GM18870 (cell line): Measurements from ENCODE around the gene DAPK1.

Experiments used
- ATAC-seq: cut with Tn5 transposase; IDR thresholded peaks from one replicate; pipeline ENCODE4 v1.9.1; 2021; ENCODE audit warnings: moderate library complexity; ENCODE audit not compliant: unreplicated experiment

DAPK1 gene

DNA sequence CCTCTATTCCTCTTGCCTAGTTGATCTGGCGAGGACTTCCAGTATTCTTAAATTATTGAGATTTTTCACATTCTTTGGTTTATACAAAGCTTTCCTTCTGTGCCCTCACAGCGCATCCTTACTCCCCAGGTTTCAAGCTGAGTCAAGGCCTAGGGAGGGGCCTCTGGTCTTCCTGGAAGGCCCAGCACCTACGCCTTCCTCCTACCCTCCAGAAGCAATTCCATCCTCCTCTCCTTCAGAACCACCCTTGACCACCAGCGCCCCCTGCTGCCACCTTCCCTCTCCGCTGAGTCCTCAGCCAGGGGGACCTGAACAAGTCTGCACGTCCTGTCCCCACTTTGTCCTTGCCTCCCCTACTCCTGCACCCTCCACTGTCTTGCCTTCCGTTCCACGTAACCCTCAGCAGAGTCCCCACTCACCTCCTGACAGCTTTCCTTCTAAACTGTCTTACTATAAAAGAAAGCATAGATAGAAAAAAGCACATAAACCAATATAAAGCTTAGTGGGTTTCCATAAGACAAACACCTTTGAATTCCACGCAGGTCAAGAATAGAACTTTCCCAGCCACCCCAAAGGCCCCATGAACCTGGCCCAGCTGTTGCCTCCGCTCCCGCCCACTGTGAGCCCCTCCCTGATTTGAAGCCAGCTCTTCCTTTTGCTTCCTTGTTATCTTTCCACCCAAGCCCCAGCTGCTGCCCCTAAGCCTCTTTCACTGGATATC lies 165.3 kb downstream of the DAPK1 start:
- no peak for ATAC-seq

DNA sequence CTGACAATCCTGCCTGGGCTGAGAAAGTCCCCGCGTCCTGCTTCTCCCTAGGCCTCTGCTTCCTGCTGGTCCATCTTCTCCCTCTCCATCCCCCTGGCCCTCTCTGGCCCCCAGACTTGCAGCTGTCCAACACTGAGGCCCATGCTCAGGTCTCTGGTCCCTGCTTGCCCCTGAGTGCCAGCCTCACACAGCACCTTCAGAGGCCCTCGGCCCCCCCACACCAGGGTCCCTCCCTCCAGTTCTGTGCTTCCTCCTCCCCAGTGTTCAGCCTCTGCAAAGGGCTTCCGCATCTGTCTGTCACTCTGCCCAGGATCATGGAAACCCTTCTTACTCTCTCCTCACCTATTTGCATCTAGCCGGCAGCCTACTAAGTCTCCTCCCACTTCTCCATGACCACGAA lies 165.9 kb downstream of the DAPK1 start:
- ATAC-seq: no peak

DNA sequence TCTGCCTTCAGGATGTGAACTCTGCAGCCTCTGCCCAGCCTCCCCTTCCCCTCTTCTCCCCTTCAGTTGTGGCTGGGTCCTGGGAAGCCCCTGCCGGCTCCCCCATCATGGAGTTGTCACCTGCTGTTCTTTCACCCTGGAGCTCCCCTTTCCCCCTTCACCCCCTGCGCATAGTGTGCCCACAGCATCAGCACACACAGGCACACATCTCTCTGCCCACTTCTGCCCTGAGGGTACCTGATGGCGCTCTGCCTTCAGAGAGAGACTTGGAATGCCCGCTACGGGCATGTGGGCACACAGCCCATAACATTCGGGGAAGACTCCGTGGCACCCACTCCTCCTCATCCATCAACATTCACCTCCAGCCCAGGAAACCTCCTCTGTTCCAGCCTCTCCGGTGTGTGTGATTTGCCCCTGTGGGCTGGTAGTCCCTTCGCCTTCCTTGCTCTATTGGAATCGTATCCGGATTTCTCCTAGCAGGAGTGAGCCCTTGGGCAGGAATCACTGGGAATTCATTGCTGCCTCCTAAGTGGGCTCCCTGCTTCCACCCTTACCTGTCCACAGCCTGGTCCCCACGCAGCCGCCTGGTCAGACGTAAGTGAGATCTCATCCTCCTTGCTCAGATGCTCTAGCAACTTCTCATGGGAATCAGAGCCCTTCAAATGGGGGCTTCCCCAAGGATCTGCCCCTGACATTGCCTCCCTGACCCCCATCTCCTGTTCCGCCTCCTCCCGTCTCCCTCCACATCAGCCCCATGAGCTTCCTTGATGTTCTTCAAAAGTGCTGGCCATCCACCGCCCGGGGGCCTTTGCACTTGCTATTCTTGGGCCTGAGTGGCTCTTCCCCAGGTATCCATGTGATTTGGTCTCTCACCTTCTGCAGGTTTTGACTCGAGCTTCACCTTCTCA lies 166.7 kb downstream of the DAPK1 start:
- no peak for ATAC-seq

DNA sequence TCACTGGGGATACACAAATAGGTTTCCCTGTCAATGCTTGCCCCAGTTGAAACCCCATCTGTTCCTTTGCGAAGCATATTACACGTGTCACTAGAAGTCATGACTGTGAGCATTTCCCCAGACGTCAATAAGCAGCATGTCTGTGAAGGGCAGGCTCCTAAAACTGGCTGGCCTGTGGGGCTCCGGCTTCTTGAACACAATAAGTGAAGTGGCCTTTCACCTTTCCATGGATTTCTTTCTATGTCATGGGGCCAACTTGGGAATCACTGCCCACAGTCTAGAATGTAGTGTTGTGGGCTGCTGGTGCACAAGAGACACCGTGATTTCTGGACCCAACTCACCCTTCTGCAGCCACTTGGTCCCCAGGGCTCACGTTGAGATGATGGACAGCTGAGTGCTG lies 167.8 kb downstream of the DAPK1 start:
- ATAC-seq: no peak

DNA sequence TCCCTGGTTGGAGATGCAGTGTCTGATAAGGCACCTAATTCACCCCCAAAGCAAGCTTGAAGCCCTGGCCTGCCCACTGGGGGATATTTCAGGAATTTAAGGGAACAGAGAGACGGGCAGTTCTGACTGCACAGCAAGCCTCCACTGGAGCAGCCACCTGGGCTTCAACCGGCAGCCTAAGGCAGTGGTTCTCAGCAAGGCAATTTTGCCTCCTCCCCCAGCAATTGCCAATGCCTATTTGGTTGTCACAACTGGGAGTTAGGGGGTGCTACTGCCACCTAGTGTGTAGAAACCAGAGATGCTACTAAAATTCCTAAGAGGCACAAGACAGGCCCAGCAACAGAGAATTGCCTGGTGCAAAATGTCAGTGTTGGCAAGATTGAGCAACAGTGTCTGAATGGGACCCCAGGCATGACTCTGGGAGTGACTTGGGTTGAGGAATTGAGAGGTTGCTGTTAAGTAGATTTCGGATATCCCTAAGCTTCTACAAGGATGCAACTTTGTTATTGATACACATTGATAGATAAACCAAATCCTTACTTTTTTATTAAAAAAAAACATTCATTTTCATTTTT lies 169.6 kb downstream of the DAPK1 start:
- no peak for ATAC-seq

DNA sequence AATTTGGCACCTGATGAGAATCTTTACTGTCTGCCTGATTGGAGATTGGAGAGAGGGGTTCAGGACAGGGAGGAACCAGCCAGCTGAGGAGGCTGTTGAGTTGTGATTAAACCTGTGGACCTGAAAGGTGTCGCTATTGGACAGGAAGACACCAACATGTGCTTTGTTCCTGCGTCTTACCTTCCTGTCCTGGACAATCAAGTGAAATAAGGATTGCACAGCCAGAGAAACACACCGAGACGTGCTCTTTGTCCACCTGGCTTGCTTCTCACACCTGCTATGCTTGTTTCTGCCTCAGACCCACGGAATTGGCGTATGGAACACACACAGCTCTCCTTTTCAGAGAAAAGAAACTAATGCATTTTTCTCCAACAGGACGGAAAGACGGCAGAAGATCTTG lies 170.6 kb downstream of the DAPK1 start:
- no peak for ATAC-seq

DNA sequence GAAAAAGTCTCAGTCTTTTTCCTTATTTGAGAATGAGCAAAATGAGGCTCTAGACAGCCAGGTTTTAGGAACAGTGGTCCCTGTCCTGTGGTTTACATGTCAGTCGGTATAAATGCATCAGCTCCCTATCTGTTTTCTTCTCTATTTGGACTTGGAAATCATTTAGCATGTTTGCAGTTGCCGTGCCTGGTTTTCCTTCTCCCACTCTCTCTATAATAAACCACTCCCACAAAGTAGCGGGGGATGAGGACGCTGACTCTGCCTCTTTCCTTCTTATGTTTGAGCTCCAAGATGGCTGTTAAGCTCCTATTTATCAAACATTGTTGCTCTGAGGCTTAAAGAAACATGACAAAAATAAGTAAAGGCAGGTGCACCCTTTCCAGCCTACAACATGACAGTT lies 171.1 kb downstream of the DAPK1 start:
- no peak for ATAC-seq

DNA sequence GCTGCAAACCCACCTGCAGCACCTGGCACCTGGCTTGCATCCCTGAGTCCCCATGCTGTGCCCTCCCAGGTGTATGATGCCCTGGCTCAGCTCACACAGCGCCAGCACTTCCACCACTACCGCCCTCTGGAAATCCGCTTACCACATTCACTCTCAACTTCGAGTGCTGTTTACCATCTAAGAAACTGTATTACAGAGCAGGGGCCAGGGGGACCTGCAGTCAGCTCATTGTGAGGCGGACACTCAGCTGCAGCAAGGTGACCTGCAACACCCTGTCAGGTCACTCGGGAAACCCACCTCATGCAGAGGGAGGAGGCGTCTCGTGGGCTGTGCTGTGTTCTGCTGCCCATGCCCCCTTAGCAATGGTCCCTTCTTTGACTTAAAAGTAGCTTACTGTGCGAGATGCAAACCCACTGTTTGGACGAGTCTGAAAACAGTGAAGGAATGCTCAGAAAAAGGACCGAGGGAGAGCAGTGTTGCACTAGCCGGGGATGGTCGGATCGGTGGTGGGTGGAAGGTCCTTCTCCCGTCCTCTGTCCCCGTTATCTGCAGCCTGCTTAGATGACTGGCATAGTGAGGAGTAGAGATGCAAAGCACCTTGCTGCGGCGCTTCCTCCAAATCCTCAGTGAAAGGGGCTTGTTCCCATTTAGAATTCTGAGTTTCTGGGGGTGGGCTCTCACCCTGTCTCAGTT lies 173.1 kb downstream of the DAPK1 start:
- no peak for ATAC-seq

DNA sequence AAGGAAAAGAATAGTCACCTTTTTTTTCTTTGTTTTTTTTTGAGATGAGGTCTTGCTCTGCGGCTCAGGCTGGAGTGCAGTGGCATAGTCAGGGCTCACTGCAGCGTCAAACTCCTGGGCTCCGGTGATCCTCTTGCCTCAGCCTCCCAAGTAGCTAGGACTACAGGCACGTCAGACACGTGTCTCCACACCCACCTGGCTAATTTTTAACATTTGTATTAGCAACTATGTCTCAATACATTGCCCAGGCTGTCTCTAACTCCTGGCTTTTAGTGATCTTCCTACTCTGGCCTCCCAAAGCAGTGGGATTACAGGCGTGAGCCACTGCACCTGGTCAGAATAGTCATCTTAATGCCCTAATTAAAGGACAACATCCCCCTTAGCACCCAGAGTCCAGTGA lies 173.8 kb downstream of the DAPK1 start:
- ATAC-seq: no peak

DNA sequence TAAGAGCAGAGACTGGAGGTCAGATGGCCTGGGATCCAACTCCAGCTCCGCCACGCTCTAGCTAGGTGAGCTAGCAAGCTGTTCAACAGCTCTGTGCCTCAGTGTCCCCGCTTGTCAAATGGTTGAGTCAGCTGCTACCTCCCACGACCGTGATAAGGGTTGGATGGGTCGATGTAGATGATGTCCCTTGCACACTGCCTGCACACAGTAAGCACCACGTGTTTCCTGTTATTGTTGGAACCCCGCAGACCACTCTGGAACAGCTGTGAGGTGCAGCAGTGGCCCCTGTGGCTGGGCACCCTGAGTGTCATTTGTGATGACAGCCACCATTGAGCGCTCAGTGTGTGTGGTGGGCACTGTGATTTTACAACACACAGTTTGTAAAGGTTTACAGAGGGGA lies 174.3 kb downstream of the DAPK1 start:
- ATAC-seq: no peak

DNA sequence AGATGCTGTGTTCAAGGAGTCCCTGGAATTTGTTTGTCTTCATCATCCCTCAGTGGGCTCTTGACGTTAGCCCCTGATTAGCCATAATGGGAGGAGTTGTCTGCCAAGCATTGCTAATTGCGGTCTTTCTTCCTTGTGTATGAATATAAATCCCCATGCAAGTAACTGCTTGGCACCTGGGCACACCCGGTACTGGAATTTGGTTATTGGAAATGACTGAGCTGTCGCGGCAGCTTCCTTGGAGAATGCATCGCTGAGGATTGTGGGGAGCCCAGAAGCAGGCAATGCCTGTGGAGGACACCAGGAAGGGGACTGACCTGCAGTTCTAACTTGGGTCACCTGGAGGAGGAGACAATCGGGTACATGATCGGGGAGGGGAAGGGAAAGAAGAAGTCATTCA lies 174.9 kb downstream of the DAPK1 start:
- no peak for ATAC-seq

DNA sequence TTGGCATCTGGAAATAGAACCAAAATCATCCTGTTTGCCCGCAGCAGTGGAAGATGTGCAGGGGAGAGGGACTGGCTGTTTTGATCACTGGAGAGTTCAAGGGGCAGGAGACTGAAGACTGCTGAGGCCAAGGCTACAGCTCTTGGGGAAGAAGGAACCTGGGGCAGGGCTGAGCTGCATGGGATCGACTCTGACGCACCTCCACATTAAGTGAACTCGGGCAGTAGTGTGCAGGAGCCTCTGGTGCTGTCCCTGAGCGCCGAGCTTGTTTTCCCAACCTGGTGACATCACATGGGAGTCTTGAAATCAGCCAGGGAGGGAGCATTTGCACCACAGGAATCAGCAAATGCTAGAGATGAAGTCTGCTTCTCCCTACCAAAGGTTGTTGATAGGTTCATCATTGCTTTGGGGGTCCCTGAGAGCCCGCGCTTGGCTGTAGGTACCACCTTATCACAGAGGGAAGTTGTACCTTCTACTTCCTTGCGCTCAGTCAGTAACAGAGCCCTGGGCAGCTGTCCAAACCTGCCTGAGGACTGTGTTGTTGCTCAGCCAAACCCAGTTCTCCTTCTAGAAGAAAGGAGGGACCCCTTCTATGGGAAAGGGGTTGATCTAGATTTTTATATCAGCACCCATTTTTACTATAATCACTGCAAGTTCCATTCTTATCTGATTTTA lies 175.9 kb downstream of the DAPK1 start:
- no peak for ATAC-seq

DNA sequence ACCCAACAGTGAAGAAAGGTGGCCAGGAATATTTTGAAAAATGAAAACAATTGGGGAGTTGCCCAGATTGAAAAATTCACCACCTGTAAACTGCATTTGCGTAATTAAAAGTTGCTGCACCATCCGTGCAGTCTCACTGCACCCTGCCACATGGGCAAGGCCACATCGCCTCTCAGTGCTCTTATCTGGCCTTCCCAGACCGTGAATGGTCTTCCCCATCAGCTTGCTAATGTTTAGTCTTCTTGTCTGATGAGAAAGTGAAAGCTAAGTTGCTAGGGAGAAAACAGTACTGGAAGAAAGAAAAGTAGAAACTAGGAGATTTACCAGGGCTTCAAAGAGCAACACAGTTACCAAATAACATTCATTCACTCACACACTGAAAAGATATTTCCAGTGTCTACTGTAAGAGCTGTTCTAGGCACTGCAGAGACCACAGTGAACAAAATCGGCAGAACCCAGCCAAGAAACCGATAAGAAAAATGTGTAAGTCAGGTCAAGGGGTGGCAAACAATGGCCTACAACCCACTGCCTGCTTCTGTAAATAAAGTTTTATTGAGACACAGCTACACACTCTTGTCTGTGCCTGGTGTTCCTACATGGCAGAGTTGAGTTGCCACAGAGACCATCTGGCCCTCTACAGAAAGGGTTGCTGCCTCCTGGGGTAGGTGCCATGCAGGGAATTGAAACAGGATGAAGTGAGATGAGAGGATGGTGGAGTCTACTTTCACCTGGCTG lies 177.1 kb downstream of the DAPK1 start:
- ATAC-seq: no peak

DNA sequence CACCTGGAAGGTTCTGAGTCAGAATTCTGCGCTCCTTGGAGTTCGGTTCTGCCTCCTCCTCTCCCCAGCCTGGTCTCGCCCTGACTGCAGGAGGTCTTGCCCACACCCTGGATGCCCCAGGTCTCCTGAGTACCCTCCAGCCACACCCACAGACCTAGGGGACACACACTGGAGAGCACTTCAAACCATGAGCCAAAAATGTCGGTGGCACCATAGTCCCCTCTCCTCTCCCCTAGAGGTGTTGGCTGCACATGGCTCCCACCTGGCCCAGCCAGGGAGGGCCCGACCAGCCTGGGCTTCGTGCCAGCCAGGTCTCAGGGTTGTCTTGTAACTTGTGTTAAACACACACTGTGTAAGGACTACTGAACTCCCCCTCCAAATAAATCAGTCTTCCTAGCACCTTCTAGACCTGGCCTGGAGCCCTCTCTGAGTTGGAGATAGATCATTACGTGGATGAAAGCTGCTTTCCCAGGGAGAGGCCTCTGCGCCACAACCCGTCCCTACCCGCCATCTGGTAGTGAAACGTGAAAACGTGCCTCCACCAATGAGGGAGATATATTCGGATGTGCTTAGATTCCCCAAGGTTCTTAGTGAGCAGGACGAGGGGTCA lies 178.3 kb downstream of the DAPK1 start:
- no peak for ATAC-seq

DNA sequence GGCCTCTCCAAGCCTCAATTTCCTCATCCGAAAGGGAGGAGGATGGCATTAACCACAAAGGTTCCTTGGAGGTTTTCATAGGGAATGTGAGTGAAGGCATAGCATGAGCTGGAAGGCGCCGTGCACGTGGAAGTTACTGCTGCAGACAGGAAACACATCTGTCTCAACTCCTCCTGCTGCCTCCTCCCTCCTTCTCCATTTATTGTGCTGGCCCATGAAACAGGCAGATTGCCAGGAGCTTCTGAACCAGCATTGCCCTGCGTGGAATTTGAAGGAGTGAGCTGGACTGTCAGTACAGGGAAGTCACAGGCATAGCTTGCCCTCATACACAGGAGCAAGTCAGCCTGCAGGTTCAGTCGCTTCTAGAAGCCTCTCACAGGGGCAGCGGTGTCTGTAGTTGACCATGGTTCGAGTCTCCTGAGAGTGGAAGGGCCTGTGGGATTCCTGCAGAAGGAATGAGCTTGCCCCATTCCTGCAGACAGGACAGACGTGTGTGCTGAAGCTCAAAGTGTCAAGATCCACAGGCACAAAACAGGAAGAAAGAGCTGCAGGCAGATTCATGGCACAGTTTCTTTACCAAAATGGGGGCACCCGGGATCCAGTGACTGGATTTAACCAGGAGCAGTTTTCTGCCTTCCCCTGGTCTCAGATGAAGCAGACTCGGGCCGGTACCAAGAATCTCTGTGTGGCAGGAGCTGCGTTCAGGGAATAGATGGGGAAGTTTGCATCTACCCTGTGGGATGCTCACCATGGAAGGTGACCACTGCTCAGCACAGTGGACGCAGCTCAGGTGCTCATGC lies 179.5 kb downstream of the DAPK1 start:
- ATAC-seq: no peak

DNA sequence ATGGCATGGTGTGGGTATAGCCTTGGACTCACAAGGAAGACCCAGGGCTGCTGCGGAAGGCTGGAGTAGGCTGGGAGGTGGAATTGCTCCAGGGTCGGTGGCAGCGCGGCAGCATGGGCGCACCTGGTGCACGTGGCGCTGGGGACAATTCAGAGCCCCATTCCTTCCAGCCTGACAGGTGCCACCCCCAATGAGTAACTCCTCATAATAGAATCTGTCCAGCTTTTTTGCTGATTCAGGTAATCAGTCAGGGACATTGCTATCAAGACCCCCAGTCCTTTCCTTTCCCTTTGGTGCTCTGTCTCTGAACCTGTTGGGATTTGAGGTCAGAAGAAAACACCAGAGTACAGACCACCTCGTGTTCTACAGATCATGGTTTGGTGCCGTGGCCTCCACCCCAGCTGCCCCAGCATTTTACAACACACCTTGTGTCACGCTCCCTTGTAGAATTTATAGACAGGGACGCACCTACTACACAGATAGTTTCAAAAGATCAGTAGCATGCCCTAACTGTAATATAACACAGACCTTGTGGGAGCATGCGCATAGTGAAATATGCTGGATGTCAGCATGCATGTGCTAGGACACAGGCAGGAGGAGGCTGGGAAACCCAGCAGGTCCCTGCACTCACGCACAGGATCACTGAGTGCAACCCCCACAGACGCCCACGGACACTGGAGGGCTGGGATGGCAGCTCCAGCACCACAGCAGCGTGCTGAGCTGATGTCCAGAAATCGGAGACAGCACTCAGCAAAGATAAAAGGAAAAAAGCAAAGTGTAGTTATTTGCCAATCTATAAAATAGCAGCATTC lies 180.3 kb downstream of the DAPK1 start:
- no peak for ATAC-seq

DNA sequence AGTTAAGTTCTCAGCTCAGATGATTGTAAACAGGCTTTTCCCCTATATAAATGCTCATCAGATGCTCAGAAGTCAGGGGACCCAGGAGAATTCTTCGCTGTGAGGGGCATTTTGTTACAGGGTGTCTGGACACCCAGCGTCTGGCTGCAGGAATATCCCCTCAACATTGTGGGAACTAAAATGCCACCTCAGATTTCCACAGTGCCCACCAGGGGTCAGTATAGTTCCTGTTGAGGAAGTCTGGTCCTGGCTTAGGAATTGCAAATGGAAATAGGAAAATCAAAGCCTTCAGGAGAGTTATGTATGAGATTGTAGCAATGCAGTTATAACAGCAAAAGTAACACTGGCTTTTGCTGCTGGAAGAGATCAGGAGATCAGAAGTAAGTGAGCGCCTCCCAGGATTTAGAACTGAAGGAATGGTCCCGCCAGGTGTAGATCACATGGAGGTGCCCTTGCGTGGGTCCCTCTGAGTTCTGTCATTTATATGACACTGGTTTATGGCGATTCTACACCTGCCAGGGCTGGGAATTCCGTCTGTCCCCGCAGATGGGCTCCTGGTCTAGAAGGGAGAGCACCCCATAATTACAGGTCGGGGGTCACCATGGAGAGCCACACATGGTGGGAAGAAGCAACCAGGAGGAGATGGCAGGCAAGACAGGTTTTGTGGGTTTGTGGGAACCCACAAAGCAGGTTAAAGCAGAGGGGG lies 181.1 kb downstream of the DAPK1 start:
- ATAC-seq: no peak
